K562 (cell line): ENCODE data around the gene LAMA5. TPM values are rescaled to one million over a fixed set of nuclear protein-coding genes. Genes with fewer than 3 reads are reported as not detected.

Experiments used
- CREB1 ChIP-seq, 2 experiments: sonication (generic) in 1 of 2; formaldehyde crosslinking in 1 of 2; IDR thresholded peaks; 2 replicates each; pipeline versions ENCODE4 v1.6.1 to v1.8.0; 2012 to 2022; ENCODE audit warnings: inconsistent platforms in 1 of 2, mild to moderate bottlenecking in 1 of 2, missing genetic modification reagents in 1 of 2, moderate library complexity in 1 of 2
- FOXA1 ChIP-seq: fragments of 450-650 bp; IDR thresholded peaks from 2 replicates; pipeline ENCODE4 v1.6.1; 2016; ENCODE audit warnings: mild to moderate bottlenecking, borderline replicate concordance
- GATA2 ChIP-seq: sonication (generic); formaldehyde crosslinking; IDR thresholded peaks from 2 replicates; pipeline ENCODE4 v1.4.0; 2020; ENCODE audit warnings: mild to moderate bottlenecking, missing genetic modification reagents
- IRF2 ChIP-seq: sonication (generic); formaldehyde crosslinking; IDR thresholded peaks from 2 replicates; pipeline ENCODE4 v1.8.1; 2022; ENCODE audit warnings: mild to moderate bottlenecking, missing genetic modification reagents
- MAFF ChIP-seq: IDR thresholded peaks from 2 replicates; pipeline ENCODE4 v1.6.1; 2012; ENCODE audit warnings: low read length, improper control_type of control experiment
- MEIS2 ChIP-seq: fragments of 450-650 bp; IDR thresholded peaks from 2 replicates; pipeline ENCODE4 v1.6.1; 2014; ENCODE audit warnings: mild to moderate bottlenecking; ENCODE audit not compliant: partially characterized antibody
- TAF1 ChIP-seq: IDR thresholded peaks from 2 replicates; pipeline ENCODE4 v1.6.1; 2011; ENCODE audit warnings: mild to moderate bottlenecking, low read length, moderate library complexity; ENCODE audit not compliant: insufficient read depth, control insufficient read depth, severe bottlenecking; ENCODE audit errors: extremely low read depth
- TOE1 ChIP-seq, 2 experiments: fragments of 450-650 bp in 1 of 2; sonication (generic) in 1 of 2; formaldehyde crosslinking in 1 of 2; IDR thresholded peaks; 2 replicates each; pipeline versions ENCODE4 v1.7.1 to v1.8.0; 2016 to 2022; ENCODE audit warnings: borderline replicate concordance in 2 of 2, mild to moderate bottlenecking in 2 of 2, antibody characterized with exemption in 1 of 2, inconsistent platforms in 1 of 2, low read depth in 1 of 2, missing genetic modification reagents in 1 of 2, moderate library complexity in 1 of 2
- TRIM25 ChIP-seq: fragments of 450-650 bp; IDR thresholded peaks from 2 replicates; pipeline ENCODE4 v1.7.0; 2016; ENCODE audit warnings: borderline replicate concordance
- TRIM28 ChIP-seq: fragments of 450-650 bp; IDR thresholded peaks from 2 replicates; pipeline ENCODE4 v1.6.1; 2017
- ZNF197 ChIP-seq: fragments of 200-800 bp; sonication (Bioruptor generic); IDR thresholded peaks from 2 replicates; pipeline ENCODE4 v1.6.1; 2016; ENCODE audit warnings: low read depth, missing genetic modification characterization, missing compliant biosample characterization
- ZNF655 ChIP-seq: fragments of 250-450 bp; sonication (Bioruptor Pico); IDR thresholded peaks from 2 replicates; pipeline ENCODE4 v1.5.0; 2021
- ZNF780A ChIP-seq: fragments of 250-450 bp; sonication (Bioruptor Pico); IDR thresholded peaks from 2 replicates; pipeline ENCODE4 v1.5.0; 2021; ENCODE audit warnings: mild to moderate bottlenecking
- polyA plus RNA-seq, 8 experiments: library from polyadenylated mRNA; depleted of rRNA in 4 of 8; stranded (reverse) in 5 of 8; unstranded in 3 of 8; fragments of >200 nt; fragmentation: Nextera tagmentation in 2 of 8; fragmentation: Illumina TruSeq in 1 of 8; extraction: Ambion mirVana in 2 of 8; extraction: Trizol in 1 of 8; gene quantifications; 2 replicates each; pipeline versions ENCODE4 v1.2.1 to v1.2.3, GENCODE V29; 2011 to 2014; ENCODE audit warnings: inconsistent platforms in 1 of 8, missing spikeins in 1 of 8
- total RNA-seq, 7 experiments: library from RNA; depleted of rRNA in 6 of 7; stranded (reverse); fragments of >200 nt in 6 of 7; fragmentation: Illumina TruSeq in 2 of 7; extraction: Trizol in 2 of 7; gene quantifications; 2 replicates each; pipeline versions ENCODE4 v1.2.1 to v1.2.3, GENCODE V29; 2011 to 2021; ENCODE audit warnings: low replicate concordance in 1 of 7
- TF ChIP-seq, protein P1 (sequence below): fragments of 250-450 bp; sonication (Bioruptor Pico); IDR thresholded peaks from 2 replicates; pipeline ENCODE4 v1.4.0; 2020; ENCODE audit warnings: mild to moderate bottlenecking, moderate library complexity
- TF ChIP-seq, protein P2 (sequence below): fragments of 250-450 bp; sonication (Bioruptor Pico); IDR thresholded peaks from 2 replicates; pipeline ENCODE4 v1.8.0; 2021; ENCODE audit warnings: borderline replicate concordance, mild to moderate bottlenecking, moderate library complexity; ENCODE audit not compliant: poor library complexity, severe bottlenecking
- TF ChIP-seq, protein P3 (sequence below): IDR thresholded peaks from 2 replicates; pipeline ENCODE4 v1.6.1; 2016; ENCODE audit warnings: missing genetic modification characterization, missing compliant biosample characterization

Gene LAMA5
- total and polyA plus RNA-seq, 9 of the 15 experiments (the other 6 are each of a cell fraction or from before 2014, with no cell fraction given) = 0.31 to 101 (median 7.8) TPM

DNA sequence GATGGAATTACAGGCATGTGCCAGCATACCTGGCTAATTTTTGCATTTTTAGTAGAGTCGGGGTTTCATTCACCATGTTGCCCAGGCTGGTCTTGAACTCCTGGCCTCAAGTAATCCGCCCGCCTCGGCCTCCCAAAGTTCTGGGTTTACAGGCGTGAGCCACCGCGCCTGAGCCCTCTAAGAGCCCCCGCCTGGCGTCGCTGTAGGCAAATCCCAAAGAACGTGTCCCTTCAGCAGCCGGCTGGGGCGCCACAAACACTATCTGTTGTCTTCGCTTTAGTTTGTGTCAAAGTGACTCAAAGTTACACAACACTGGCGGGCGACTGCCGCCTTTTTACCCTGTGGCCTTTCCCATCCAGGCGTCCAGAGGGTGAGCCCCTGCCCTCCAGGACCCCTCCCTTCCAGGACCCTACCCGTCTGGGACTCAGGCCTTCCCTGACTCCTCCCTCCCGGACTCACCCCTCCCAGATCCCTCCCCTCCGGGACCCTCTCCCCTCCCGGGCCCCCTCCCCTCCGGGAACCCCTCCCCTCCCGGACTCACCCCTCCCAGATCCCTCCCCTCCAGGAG, 65.3 kb downstream of the LAMA5 start (continued):
- TF ChIP-seq, protein P1, sequence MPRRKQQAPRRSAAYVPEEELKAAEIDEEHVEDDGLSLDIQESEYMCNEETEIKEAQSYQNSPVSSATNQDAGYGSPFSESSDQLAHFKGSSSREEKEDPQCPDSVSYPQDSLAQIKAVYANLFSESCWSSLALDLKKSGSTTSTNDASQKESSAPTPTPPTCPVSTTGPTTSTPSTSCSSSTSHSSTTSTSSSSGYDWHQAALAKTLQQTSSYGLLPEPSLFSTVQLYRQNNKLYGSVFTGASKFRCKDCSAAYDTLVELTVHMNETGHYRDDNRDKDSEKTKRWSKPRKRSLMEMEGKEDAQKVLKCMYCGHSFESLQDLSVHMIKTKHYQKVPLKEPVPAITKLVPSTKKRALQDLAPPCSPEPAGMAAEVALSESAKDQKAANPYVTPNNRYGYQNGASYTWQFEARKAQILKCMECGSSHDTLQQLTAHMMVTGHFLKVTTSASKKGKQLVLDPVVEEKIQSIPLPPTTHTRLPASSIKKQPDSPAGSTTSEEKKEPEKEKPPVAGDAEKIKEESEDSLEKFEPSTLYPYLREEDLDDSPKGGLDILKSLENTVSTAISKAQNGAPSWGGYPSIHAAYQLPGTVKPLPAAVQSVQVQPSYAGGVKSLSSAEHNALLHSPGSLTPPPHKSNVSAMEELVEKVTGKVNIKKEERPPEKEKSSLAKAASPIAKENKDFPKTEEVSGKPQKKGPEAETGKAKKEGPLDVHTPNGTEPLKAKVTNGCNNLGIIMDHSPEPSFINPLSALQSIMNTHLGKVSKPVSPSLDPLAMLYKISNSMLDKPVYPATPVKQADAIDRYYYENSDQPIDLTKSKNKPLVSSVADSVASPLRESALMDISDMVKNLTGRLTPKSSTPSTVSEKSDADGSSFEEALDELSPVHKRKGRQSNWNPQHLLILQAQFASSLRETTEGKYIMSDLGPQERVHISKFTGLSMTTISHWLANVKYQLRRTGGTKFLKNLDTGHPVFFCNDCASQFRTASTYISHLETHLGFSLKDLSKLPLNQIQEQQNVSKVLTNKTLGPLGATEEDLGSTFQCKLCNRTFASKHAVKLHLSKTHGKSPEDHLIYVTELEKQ (CRISPR knock-in tag) = no peak
- TF ChIP-seq FOXA1 (no peak), TRIM28 (peak; percentile 82), IRF2 (CRISPR knock-in tag) (no peak), ZNF197 (CRISPR knock-in tag) (no peak), TRIM25 (no peak), MEIS2 (peak; percentile 39), ZNF780A (CRISPR knock-in tag) (no peak), CREB1 (IDR thresholded peaks at IDR 0.05) (no peak), CREB1 (CRISPR knock-in tag; IDR thresholded peaks at IDR 0.05) (peak; percentile 54; the same call in 1 of the 2 replicates), TOE1 (IDR thresholded peaks at IDR 0.05; ENCODE audit: borderline replicate concordance) (peak; percentile 61; the same call in 1 of the 2 replicates), TOE1 (CRISPR knock-in tag; IDR thresholded peaks at IDR 0.05; ENCODE audit: borderline replicate concordance, low read depth) (no peak), GATA2 (CRISPR knock-in tag) (no peak), MAFF (no peak), TAF1 (peak; percentile 52), ZNF655 (CRISPR knock-in tag) (no peak)
- TF ChIP-seq, protein P2, sequence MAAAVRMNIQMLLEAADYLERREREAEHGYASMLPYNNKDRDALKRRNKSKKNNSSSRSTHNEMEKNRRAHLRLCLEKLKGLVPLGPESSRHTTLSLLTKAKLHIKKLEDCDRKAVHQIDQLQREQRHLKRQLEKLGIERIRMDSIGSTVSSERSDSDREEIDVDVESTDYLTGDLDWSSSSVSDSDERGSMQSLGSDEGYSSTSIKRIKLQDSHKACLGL (CRISPR knock-in tag) = no peak
- TF ChIP-seq, protein P3, sequence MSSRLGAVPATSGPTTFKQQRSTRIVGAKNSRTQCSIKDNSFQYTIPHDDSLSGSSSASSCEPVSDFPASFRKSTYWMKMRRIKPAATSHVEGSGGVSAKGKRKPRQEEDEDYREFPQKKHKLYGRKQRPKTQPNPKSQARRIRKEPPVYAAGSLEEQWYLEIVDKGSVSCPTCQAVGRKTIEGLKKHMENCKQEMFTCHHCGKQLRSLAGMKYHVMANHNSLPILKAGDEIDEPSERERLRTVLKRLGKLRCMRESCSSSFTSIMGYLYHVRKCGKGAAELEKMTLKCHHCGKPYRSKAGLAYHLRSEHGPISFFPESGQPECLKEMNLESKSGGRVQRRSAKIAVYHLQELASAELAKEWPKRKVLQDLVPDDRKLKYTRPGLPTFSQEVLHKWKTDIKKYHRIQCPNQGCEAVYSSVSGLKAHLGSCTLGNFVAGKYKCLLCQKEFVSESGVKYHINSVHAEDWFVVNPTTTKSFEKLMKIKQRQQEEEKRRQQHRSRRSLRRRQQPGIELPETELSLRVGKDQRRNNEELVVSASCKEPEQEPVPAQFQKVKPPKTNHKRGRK (tag) = no peak
